HG03103 (cell line): ENCODE results near the gene CRACR2A.

Source experiments
- ATAC-seq: cut with Tn5 transposase; IDR thresholded peaks from one replicate; pipeline ENCODE4 v1.9.1; 2021; ENCODE audit warnings: low read depth; ENCODE audit not compliant: unreplicated experiment

CRACR2A gene

GRCh38 chr12:3753544-3754284, 805 bp upstream of the CRACR2A start:
- no peak for ATAC-seq

- ATAC-seq = peak; percentile 52
Measured at GRCh38 chr12:3752096-3752709, 706 bp downstream of the CRACR2A start.

DNA sequence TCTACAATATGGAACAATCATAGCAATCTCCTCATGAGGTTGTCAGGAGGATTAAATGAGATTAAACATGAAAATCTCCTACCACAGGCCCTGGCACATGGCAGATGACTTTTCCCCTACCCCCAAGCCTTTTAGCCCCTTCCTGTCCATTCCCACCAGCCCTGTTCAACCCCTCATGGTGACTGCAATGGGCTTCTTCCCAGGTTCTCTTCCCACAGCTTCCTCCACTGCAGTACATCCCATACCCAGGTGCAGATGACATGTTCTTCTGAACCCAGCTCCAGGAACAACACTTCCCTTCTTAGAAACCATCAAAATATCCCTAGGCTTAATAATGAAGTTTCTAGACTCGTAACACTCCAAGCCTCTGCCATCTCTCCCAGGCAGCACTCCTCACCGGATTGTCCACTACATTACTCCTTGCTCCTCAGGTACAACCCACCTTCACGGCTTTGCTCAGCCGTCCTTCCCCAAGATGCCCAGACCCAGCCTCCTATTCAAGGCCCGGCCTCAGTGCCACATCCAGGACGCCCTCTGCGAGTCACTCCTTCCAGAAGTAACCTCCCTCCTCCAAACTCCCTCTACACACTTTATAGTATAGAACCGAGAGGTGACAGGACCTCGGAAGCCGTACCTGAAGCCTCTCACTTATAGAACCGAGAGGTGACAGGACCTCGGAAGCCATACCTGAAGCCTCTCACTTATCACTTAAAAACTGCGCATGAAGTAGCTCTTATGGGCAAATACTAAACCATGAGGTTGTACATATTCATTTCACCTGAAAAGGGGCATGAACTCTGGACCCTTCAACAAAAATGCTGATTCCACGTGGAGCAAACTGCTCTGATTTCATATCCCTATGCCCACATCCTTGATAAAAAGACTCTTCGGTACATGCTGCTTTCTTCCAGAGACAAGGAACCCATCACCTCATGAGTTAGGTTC, 1.5 kb downstream of the CRACR2A start:
- ATAC-seq = no peak

DNA sequence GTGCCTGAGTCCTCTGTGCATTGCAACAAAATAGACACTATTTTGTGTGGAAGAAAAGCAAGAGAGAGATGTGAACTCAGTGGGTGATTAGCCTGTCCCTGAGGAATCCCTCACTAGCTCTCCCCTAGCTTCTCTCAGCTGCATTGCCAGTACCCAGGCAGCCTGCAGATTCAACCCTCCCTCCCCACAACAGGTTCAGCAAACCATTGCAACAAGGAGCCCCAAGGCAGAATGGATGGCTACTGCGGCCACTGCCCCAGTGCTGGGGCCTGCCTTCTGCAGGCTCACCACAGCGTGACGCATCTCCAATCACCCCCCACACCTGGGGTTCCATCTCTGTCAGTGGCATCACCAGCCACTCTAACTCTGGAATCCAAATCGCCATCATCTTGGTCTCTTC, 2.3 kb downstream of the CRACR2A start:
- ATAC-seq = no peak

DNA sequence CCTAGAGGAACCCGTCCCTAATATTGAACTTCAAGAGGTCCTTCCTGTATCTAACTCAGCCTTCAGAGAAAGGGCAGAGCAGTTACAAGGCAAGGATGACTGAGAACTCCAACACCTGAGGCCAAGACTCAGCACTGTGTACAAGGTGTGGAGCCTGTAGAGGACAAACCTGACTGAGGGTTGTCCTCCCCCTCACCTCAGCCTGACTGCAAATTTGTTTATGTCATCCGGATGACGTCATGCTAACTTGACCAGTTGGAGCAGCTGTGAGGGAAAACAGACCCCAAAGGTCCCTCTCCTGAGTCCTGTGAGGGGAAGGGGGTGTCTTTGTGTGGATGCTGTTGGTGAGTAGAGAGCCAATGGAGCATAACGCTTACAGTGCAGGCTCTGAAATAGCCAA, 4.3 kb downstream of the CRACR2A start:
- no peak for ATAC-seq

DNA sequence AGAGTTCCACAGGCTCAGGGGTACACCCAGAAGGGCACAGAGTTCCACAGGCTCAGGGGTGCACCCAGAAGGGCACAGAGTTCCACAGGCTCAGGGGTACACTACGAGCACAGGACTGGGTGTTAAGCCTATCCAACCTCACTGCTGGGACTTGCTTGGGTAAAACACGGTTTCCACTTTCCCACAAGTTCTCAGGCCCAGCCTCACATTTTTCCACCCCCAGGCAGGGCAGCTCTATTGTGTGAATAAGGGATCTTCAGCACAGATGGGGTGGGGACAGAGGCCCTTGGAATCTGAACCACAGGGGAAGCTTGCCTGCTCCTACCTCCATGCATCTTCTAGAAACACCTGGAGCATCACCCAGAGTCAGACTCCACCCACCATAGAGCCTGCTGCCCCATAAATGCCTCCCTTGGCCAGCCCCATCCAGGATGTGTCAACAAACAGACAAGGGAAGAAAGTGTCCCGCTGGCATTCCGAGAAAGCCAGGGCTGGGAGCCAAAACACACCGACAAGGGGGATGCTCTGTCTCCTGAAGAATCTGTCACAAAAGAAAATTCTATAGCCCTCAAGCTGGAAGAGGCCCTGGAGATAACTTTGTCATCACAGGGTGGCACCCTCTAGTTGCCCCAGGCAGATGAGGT, 4.8 kb downstream of the CRACR2A start:
- no peak for ATAC-seq

- no peak for ATAC-seq
Measured at GRCh38 chr12:3747543-3747942, 5.4 kb downstream of the CRACR2A start.

DNA sequence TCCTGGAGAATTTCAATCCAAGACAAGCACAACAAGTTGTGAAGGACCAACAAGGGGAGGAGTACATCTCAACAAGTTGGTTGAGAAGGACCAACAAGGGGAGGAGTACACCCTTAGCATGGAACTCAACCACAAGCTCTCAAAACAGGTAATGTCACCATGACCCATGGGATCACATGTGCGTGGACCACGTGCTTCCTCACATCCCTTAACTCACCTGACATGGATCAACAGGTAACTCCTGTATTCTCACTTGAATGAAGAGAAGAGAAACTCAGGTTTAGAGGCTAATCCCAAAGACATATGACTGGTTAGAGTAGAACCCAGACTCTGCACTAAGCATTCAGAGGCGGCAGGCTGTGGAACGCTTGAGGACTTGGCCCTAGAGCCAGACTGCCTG, 6.2 kb downstream of the CRACR2A start:
- ATAC-seq = no peak

GRCh38 chr12:3745152-3745551, 7.8 kb downstream of the CRACR2A start:
- ATAC-seq = no peak

GRCh38 chr12:3744229-3744901, 8.5 kb downstream of the CRACR2A start:
- no peak for ATAC-seq

DNA sequence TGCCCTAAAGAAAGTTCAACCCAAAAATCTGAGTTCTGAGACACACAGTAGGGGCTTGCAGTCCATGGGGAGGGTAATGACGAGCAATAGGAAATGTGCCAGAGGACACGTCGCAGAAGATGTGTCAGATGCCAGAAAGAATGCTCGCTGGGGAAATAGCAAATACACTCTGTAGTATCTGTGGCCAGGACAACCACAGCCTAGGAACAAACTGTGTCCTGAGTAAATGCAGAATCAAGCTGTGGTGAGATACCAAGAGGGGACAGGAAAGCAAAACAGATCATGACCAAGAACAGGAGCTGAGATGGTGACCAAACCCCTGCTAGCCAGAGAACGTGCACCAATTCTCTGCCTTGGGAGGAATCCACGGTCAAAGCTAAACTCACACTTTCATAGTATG, 9.1 kb downstream of the CRACR2A start:
- ATAC-seq = no peak

- ATAC-seq = no peak
Measured at GRCh38 chr12:3741882-3742672, 10.8 kb downstream of the CRACR2A start.

DNA sequence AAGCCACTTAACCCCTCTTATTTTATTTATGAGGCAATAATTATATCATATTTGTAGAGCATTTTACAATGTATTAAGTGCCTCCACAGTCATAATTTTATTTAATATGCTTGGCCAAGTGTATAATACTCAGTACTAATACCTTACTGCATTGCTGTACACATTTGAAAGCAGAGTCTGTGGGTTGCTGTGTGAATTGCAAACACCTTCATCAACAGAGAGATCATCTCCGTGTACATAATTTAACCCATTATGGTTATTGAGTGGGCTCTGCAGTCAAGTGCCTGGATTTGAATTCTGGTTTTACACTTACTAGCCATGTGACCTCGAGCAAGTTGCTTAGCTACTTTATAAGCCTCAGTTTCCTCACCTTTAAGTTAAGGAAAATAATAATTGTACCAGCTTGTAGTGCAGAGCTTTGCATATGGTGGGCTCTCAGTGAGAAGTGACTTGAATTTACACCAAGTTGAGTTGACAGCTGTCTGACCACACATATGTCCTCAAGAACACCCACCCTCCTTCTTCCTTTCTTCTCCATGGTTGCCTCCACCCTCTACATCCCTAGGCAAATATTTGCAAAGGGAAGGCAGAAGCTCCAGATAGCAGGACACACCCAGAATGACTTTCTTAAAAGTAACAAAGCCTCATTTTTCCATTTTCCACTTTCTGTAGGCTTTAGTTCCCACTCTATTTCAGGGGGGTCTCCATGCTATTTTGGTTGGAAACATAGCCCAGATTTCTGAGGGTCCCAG, 12.3 kb downstream of the CRACR2A start:
- no peak for ATAC-seq

DNA sequence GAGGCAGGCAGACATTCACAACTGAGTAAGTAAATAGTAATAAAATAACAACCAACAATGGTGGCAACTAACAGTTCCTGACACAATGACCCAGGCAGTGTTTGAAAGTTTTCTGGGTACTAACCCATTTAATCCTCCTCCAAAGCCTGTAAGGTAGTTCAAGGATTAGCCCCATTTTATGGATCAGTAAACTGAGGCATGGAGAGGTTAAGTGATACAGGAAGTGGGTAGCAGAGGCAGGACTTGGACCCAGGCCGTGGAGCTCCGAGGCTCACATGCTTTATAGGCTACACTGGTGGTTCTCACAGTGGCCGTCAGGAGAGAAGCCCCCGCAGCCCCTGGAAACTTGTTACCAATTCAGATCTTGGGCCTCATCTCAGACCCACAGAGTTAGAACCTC, 17.5 kb downstream of the CRACR2A start:
- no peak for ATAC-seq

GRCh38 chr12:3732901-3733300, 20.0 kb downstream of the CRACR2A start:
- ATAC-seq = no peak

- ATAC-seq = no peak
Measured at GRCh38 chr12:3730111-3730510, 22.8 kb downstream of the CRACR2A start.

- ATAC-seq = no peak
Measured at GRCh38 chr12:3728686-3729085, 24.2 kb downstream of the CRACR2A start.

DNA sequence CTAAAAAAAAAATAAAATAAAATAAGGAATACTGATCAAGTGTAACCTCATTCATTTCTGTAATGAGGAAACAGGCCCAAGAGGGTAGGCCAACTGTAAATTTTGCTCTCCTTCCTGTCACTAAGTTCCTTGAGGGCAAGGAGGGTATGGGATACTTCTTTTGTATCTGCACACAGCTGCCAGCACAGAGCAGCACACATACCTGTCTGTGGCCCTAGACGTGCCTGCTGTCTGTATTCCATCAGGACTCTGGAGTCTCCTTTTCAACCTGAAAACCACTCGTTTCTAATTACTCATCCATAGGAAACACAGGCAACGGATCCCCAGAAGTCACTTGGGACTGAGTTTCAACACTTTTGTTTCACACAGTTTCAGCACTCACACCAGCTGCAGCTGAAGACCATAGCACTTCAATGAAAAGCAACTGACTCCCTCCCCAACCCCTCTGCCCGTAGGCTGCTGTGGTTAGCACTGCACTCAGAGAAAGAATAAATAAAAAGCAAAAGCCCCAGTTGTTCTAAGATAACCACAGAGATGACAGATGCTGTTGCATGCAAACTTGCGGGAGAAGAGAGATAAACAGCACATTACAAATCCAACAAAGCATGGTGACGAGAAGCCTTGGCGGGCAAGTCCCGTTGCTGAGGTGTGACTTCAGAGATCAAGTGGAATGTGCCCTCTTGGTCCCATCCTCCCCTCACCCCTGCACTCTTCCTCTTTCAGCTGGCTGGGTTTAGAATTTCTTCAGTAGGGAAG, 24.9 kb downstream of the CRACR2A start:
- ATAC-seq = no peak
